OCI-LY7 (cell line): Measurements from ENCODE around the gene ADAR. TPM values are rescaled to one million over a fixed set of nuclear protein-coding genes. Genes with fewer than 3 reads are reported as not detected.
A peak's percentile ranks its signal among the peaks of the same experiment; 100 is the strongest.

Experiments
- BruUV-seq: library from RNA; stranded (reverse); fragments of 400-500 nt; replicated peaks from 2 replicates; lab custom pipeline; 2021; lab: Mats Ljungman, UMichigan
- CTCF ChIA-PET: fragments of 300-600 bp; sonication (Branson Sonifier 250); formaldehyde crosslinking; loops from one replicate; lab custom pipeline; 2022; ENCODE audit warnings: antibody characterized with exemption; ENCODE audit not compliant: unreplicated experiment; lab: Charles Lee
- POLR2A ChIA-PET: fragments of 300-600 bp; sonication (Branson Sonifier 250); formaldehyde crosslinking; loops from one replicate; lab custom pipeline; 2022; ENCODE audit warnings: antibody characterized with exemption; lab: Charles Lee
- DNase-seq: peaks from one replicate; pipeline ENCODE4 v3.0.0-alpha.2; 2015; ENCODE audit warnings: low spot score
- H2AFZ ChIP-seq: fragments of 200-600 bp; sonication (generic), shearing (Covaris generic); 2 replicates; pipeline ENCODE4 v1.6.1; 2014; ENCODE audit warnings: mild to moderate bottlenecking, antibody characterized with exemption, low read length, moderate library complexity
- H3K27ac ChIP-seq: fragments of 200-600 bp; sonication (generic); 2 replicates; pipeline ENCODE4 v1.5.1; 2014; ENCODE audit warnings: mixed run types, low read depth, mild to moderate bottlenecking, moderate library complexity, low read length, inconsistent platforms; ENCODE audit not compliant: poor library complexity, severe bottlenecking
- H3K36me3 ChIP-seq: fragments of 200-600 bp; sonication (generic); 2 replicates; pipeline ENCODE4 v1.6.1; 2014; ENCODE audit warnings: mild to moderate bottlenecking, antibody characterized with exemption, low read length, moderate library complexity, mixed read lengths; ENCODE audit not compliant: insufficient read depth
- H3K4me1 ChIP-seq: fragments of 200-600 bp; sonication (generic); 2 replicates; pipeline ENCODE4 v1.5.1; 2014; ENCODE audit warnings: mild to moderate bottlenecking, low read length; ENCODE audit not compliant: insufficient read depth, poor library complexity, severe bottlenecking
- H3K4me2 ChIP-seq: fragments of 200-600 bp; sonication (generic); 2 replicates; pipeline ENCODE4 v1.6.1; 2014; ENCODE audit warnings: mild to moderate bottlenecking, low read length
- H3K4me3 ChIP-seq: fragments of 200-600 bp; sonication (generic); 2 replicates; pipeline ENCODE4 v1.5.1; 2014; ENCODE audit warnings: mild to moderate bottlenecking, low read depth, low read length; ENCODE audit not compliant: poor library complexity, severe bottlenecking
- H3K79me2 ChIP-seq: fragments of 200-600 bp; sonication (generic); 2 replicates; pipeline ENCODE4 v1.6.1; 2016; ENCODE audit warnings: low read depth, mild to moderate bottlenecking, low read length, moderate library complexity, mixed read lengths; ENCODE audit not compliant: insufficient read depth
- H3K9me2 ChIP-seq: fragments of 200-600 bp; sonication (generic); 2 replicates; pipeline ENCODE4 v1.6.1; 2016; ENCODE audit warnings: mild to moderate bottlenecking, low read length, mixed read lengths; ENCODE audit not compliant: insufficient read depth
- H3K9me3 ChIP-seq: fragments of 200-600 bp; sonication (generic); 2 replicates; pipeline ENCODE4 v1.6.1; 2014; ENCODE audit warnings: mild to moderate bottlenecking, mixed run types, low read length, mixed read lengths
- H4K20me1 ChIP-seq: fragments of 200-600 bp; sonication (generic); 2 replicates; pipeline ENCODE4 v1.6.1; 2014; ENCODE audit warnings: mild to moderate bottlenecking, antibody characterized with exemption, low read length, moderate library complexity, mixed read lengths; ENCODE audit not compliant: insufficient read depth
- EZH2phosphoT487 ChIP-seq: fragments of 200-600 bp; sonication (generic); IDR thresholded peaks from 2 replicates; pipeline ENCODE4 v1.6.1; 2018; ENCODE audit warnings: low read depth, borderline replicate concordance, mild to moderate bottlenecking, mixed run types, antibody characterized with exemption, low read length, moderate library complexity, mixed read lengths
- intact Hi-C: fragments of 100-400 bp; cut with micrococcal nuclease; formaldehyde crosslinking; loops from one replicate; pipeline ENCODE4 v1.10.0; 2022; ENCODE audit not compliant: unreplicated experiment
- total RNA-seq, 2 experiments: library from RNA; depleted of rRNA in 1 of 2; stranded (reverse); fragments of >200 nt in 1 of 2; shearing (Covaris generic) in 1 of 2; gene quantifications; 2 replicates each; pipeline ENCODE4 v1.2.3, GENCODE V29; 2014 to 2022
- TF ChIP-seq, protein P1 (sequence below): fragments of 200-600 bp; sonication (generic); conservative IDR thresholded peaks from 2 replicates; pipeline ENCODE4 v1.5.1; 2014; ENCODE audit warnings: mild to moderate bottlenecking, antibody characterized with exemption, low read length, moderate library complexity, mixed read lengths

The ADAR gene
- total RNA-seq, 2 experiments from 2014 or later: 90.2 to 139 TPM

DNA sequence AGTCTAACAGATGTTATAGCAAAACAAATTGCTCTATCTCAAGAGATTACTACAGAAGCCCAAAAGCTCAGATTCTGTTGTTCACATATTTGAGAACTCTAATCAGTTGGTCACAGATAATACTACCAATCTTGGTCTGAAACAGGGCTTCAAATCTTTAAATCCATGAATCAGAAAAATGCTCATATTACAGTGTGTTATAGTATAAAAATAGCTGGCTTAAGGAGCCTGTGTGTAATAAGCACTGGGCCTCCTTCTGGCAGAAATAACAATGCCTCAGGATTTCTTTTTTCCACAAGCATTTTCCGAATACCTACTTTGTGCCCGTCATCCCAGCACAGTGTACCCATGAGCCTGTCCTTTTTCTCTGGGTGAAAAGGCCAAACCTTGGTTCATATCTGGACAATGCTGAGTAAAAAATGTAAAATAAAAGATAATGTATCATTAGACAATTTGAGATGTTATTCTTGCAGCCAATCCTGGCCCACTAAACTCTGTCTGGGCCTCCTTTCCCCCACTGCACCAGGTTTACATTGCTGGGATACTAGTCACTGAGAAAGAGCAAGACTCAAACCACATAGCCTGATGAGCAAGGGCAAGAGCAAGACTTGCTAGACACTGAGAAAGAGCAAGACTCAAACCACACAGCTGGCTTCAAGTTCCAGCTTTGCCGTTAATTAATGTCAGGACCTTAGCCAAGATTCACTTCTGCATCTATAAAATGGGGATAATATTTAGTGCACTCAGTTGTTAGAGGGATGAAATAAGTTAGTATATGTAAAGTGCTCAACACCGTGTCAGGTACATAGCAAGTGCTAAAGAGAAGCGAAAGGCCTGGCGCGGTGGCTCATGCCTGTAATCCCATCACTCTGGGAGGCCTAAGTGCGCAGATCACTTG, 17.0 kb upstream of the ADAR start:
- ChIA-PET POLR2A (interaction anchor here (0.5 to 1.2 kb wide), 3 partner anchors 15 to 339 kb away, joined by 3 to 4 read pairs (median 4); no protein-coding TSS in a partner anchor), CTCF (no interaction called here)
- Histone ChIP-seq H3K27ac (no peak overlapping the region), H3K9me3 (peaks cover 8% of the 10 kb centered on the region), H3K36me3 (peaks cover 31% of the 10 kb centered on the region), H2AFZ (no peak overlapping the region), H3K4me2 (peak overlapping the region; percentile 11; the same call in 1 of the 2 replicates), H3K79me2 (peaks cover 74% of the 10 kb centered on the region), H4K20me1 (peaks cover 18% of the 10 kb centered on the region), H3K4me1 (peaks cover 19% of the 10 kb centered on the region), H3K4me3 (no peak overlapping the region), H3K9me2 (no peaks in the 10 kb centered on the region)
- TF ChIP-seq, protein P1, sequence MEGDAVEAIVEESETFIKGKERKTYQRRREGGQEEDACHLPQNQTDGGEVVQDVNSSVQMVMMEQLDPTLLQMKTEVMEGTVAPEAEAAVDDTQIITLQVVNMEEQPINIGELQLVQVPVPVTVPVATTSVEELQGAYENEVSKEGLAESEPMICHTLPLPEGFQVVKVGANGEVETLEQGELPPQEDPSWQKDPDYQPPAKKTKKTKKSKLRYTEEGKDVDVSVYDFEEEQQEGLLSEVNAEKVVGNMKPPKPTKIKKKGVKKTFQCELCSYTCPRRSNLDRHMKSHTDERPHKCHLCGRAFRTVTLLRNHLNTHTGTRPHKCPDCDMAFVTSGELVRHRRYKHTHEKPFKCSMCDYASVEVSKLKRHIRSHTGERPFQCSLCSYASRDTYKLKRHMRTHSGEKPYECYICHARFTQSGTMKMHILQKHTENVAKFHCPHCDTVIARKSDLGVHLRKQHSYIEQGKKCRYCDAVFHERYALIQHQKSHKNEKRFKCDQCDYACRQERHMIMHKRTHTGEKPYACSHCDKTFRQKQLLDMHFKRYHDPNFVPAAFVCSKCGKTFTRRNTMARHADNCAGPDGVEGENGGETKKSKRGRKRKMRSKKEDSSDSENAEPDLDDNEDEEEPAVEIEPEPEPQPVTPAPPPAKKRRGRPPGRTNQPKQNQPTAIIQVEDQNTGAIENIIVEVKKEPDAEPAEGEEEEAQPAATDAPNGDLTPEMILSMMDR: no peak
- TF ChIP-seq EZH2phosphoT487: no peak
- intact Hi-C loops: no loop called here
- DNase-seq: no peak
- no TSS peak for BruUV-seq

DNA sequence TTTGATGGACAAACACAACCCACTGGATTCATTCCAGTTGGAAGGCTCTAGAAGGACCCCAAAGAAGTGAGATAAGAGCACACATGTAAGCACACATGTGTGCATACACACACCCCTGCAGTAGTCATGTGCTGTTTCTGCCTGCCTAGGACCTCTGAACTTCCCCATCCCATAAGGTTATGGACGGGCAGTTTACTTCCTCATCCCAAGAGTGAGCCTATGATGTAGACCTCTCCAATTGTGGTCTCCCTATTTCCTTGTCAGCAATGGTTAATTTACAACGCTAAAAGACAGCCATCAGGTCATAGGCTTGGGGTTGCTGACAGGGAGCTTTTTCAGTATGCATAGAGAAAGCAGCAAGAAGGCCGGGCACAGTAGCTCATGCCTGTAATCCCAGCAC, 15.4 kb upstream of the ADAR start:
- ChIA-PET POLR2A (no interaction called here), CTCF (no interaction called here)
- Histone ChIP-seq H3K4me2 (no peak overlapping the region), H3K79me2 (peaks cover 88% of the 10 kb centered on the region), H4K20me1 (peaks cover 18% of the 10 kb centered on the region), H3K4me1 (peaks cover 18% of the 10 kb centered on the region), H3K9me3 (no peaks in the 10 kb centered on the region), H3K36me3 (peaks cover 42% of the 10 kb centered on the region), H2AFZ (no peak overlapping the region), H3K9me2 (no peaks in the 10 kb centered on the region), H3K27ac (no peak overlapping the region), H3K4me3 (no peak overlapping the region)
- DNase-seq: no peak
- no TSS peak for BruUV-seq
- intact Hi-C loops: no loop called here
- TF ChIP-seq, protein P1: no peak
- TF ChIP-seq EZH2phosphoT487: no peak
